Loucy (cell line): ENCODE data around the gene PALB2.

Source experiments
- H2AFZ ChIP-seq: fragments of 200-600 bp; sonication (generic); 2 replicates; pipeline ENCODE4 v1.6.0; 2016; ENCODE audit warnings: antibody characterized with exemption, mild to moderate bottlenecking, low read length, moderate library complexity
- H3F3A ChIP-seq: fragments of 200-600 bp; 2 replicates; pipeline ENCODE4 v1.6.0; 2016; ENCODE audit warnings: antibody characterized with exemption, low read depth, mild to moderate bottlenecking
- H3K27me3 ChIP-seq: fragments of 200-600 bp; sonication (generic); 2 replicates; pipeline ENCODE4 v1.6.1; 2014; ENCODE audit warnings: low read length, mild to moderate bottlenecking; ENCODE audit not compliant: insufficient read depth, poor library complexity, severe bottlenecking
- H3K36me3 ChIP-seq: fragments of 200-600 bp; sonication (generic); 2 replicates; pipeline ENCODE4 v1.6.1; 2016; ENCODE audit warnings: low read length; ENCODE audit not compliant: insufficient read depth
- H3K4me1 ChIP-seq: fragments of 200-600 bp; sonication (generic); 2 replicates; pipeline ENCODE4 v1.5.1; 2014; ENCODE audit warnings: low read length, mild to moderate bottlenecking; ENCODE audit not compliant: insufficient read depth, poor library complexity, severe bottlenecking
- H3K4me2 ChIP-seq: fragments of 200-600 bp; sonication (generic); 2 replicates; pipeline ENCODE4 v1.6.0; 2014; ENCODE audit warnings: antibody characterized with exemption, low read length, low read depth, mild to moderate bottlenecking; ENCODE audit not compliant: poor library complexity, severe bottlenecking
- H3K4me3 ChIP-seq: fragments of 200-600 bp; sonication (generic); 2 replicates; pipeline ENCODE4 v1.5.1; 2014; ENCODE audit warnings: low read length, mild to moderate bottlenecking, mixed read lengths; ENCODE audit not compliant: poor library complexity, severe bottlenecking
- H3K79me2 ChIP-seq: fragments of 200-600 bp; sonication (generic); 2 replicates; pipeline ENCODE4 v1.6.1; 2014; ENCODE audit warnings: low read length; ENCODE audit not compliant: insufficient read depth
- H3K9ac ChIP-seq: fragments of 200-600 bp; sonication (generic); 2 replicates; pipeline ENCODE4 v1.6.0; 2014; ENCODE audit warnings: mild to moderate bottlenecking, low read depth, low read length, moderate library complexity; ENCODE audit not compliant: poor library complexity, severe bottlenecking
- H3K9me2 ChIP-seq: fragments of 200-600 bp; sonication (generic); replicated peaks from 2 replicates; pipeline ENCODE4 v1.6.1; 2016; ENCODE audit warnings: low read depth, low read length, mixed read lengths
- H3K9me3 ChIP-seq: fragments of 200-600 bp; sonication (generic); 2 replicates; pipeline ENCODE4 v1.6.1; 2014; ENCODE audit warnings: mild to moderate bottlenecking, antibody characterized with exemption, low read length, low read depth; ENCODE audit not compliant: insufficient read depth
- H4K20me1 ChIP-seq: fragments of 200-600 bp; sonication (generic); 2 replicates; pipeline ENCODE4 v1.6.0; 2014; ENCODE audit warnings: antibody characterized with exemption, low read length, mild to moderate bottlenecking; ENCODE audit not compliant: insufficient read depth, poor library complexity, severe bottlenecking
- EZH2phosphoT487 ChIP-seq: fragments of 200-600 bp; IDR thresholded peaks from 2 replicates; pipeline ENCODE4 v1.6.1; 2018; ENCODE audit warnings: antibody characterized with exemption, mild to moderate bottlenecking, moderate library complexity, borderline replicate concordance
- TF ChIP-seq, protein P1 (sequence below): fragments of 200-600 bp; sonication (generic); conservative IDR thresholded peaks from 2 replicates; pipeline ENCODE4 v1.5.1; 2014; ENCODE audit warnings: mild to moderate bottlenecking, antibody characterized with exemption, low read length

The PALB2 gene

DNA sequence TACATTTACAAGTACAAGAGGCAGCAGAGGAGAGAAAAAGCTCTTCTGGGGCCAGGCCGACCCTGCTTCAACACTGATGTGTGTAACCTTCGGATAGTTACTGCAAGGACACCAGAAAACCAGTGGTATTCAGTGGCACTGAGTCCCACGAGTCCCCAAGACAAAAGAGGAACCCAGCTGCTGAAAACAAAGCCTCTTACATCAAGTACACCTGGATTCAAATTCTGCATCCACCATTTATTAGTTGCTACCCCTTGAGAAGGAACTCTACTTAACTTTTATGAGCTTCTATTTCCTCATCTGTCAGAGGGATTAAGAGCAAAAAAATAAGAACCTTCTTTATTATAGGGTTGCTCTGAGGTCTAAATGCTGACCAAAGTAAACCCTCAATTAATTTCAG lies 86.6 kb downstream of the PALB2 start:
- Histone ChIP-seq H2AFZ (no peak overlapping the region), H3K4me1 (peaks cover 25% of the 10 kb centered on the region), H3K4me3 (no peak overlapping the region), H3K27me3 (no peaks in the 10 kb centered on the region), H3F3A (no peaks in the 10 kb centered on the region), H3K9me3 (no peaks in the 10 kb centered on the region), H3K36me3 (peaks cover 11% of the 10 kb centered on the region; the same call in 1 of the 2 replicates), H3K9me2 (no peaks in the 10 kb centered on the region), H3K79me2 (peaks cover 26% of the 10 kb centered on the region), H4K20me1 (peaks cover 15% of the 10 kb centered on the region), H3K4me2 (no peak overlapping the region), H3K9ac (no peak overlapping the region)
- TF ChIP-seq, protein P1, sequence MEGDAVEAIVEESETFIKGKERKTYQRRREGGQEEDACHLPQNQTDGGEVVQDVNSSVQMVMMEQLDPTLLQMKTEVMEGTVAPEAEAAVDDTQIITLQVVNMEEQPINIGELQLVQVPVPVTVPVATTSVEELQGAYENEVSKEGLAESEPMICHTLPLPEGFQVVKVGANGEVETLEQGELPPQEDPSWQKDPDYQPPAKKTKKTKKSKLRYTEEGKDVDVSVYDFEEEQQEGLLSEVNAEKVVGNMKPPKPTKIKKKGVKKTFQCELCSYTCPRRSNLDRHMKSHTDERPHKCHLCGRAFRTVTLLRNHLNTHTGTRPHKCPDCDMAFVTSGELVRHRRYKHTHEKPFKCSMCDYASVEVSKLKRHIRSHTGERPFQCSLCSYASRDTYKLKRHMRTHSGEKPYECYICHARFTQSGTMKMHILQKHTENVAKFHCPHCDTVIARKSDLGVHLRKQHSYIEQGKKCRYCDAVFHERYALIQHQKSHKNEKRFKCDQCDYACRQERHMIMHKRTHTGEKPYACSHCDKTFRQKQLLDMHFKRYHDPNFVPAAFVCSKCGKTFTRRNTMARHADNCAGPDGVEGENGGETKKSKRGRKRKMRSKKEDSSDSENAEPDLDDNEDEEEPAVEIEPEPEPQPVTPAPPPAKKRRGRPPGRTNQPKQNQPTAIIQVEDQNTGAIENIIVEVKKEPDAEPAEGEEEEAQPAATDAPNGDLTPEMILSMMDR, result no peak
- no peak for TF ChIP-seq EZH2phosphoT487
